ENCODE data around the gene MICAL2.

DNA sequence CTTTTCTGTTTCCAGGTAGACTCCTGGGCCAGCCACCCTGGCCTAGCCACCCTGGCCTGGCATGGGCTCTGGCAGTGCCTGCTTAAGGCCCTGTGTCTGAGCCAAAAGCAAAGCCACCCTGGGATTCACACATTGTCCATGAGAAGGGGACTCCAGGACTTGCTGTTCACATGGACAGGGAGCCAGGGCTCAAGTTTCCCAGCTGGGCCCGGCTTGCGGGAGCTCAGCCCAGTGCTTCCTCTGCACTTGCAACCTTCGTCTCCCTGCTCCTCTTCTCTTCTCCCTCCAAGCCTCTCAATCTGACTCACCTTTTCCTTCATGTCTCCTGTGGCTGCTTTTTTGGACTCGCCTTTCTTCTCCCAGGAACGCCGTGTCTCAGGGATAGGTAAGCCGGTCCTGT, 130.3 kb downstream of the MICAL2 start:
- no peak for TF ChIP-seq EP300 (IDR thresholded peaks at IDR 0.05; ENCODE audit: borderline replicate concordance)
- TF ChIP-seq RAD21 (IDR thresholded peaks at IDR 0.05; ENCODE audit: low read depth), result no peak

Data from Ishikawa (cell line).